HEK293T (cell line): ENCODE measurements around the gene CD36.

ENCODE experiments used
- LEF1 ChIP-seq: fragments of 450-650 bp; IDR thresholded peaks from 2 replicates; pipeline ENCODE4 v1.6.1; 2017; ENCODE audit warnings: mild to moderate bottlenecking, borderline replicate concordance
- SP1 ChIP-seq: fragments of 450-650 bp; IDR thresholded peaks from 2 replicates; pipeline ENCODE4 v1.6.1; 2017
- SUZ12 ChIP-seq: fragments of 450-650 bp; IDR thresholded peaks from 2 replicates; pipeline ENCODE4 v1.6.1; 2016; ENCODE audit warnings: mild to moderate bottlenecking

DNA sequence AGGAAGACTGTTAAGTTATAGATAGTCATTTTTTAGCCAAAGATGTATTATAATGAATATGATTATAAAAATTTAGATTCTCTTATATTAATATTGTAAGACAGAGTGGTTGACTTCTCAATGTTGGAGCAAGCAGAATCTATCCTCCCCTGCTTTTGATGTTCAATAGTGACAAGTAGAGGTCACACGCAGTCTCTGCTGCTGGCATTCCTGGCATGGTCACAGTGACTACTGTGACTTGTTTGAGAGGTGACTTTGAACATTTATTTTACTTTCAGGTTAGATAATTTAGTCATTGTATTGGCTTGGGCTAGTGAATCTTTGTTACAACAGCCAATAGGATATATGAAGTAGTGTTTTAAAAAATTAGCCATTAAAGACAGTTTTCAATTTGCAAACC is 13.7 kb upstream of the CD36 start:
- TF ChIP-seq LEF1 (no peak), SUZ12 (no peak), SP1 (no peak)
